Fibroblast of pulmonary artery (primary cell): ENCODE data around the gene NPPB.

Experiments
- DNase-seq: peaks from one replicate; pipeline ENCODE4 v3.0.0-alpha.2; 2010; ENCODE audit warnings: low read depth
- H3K4me3 ChIP-seq: replicated peaks from 2 replicates; pipeline ENCODE4 v1.5.1; 2011; ENCODE audit warnings: low read depth, mild to moderate bottlenecking, control low read depth, low read length, moderate library complexity
- CTCF ChIP-seq: IDR thresholded peaks from 2 replicates; pipeline ENCODE4 v1.5.1; 2011; ENCODE audit warnings: mild to moderate bottlenecking, control low read depth, low read length, inconsistent platforms; ENCODE audit errors: missing control alignments

The NPPB gene

GRCh38 chr1:11817192-11817591, 41.6 kb downstream of the NPPB start:
- TF ChIP-seq CTCF = no peak
- no peak overlapping the region for H3K4me3 ChIP-seq
- DNase-seq = no peak

GRCh38 chr1:11813021-11813420, 45.7 kb downstream of the NPPB start:
- no peak for DNase-seq
- TF ChIP-seq CTCF = no peak
- no peak overlapping the region for H3K4me3 ChIP-seq
